ENCODE measurements around the gene COX14. TPM values are rescaled to one million over a fixed set of nuclear protein-coding genes. Genes with fewer than 3 reads are reported as not detected.

The COX14 gene
- total and polyA plus RNA-seq, 9 donors, result 27.1 to 58.6 (median 35.7) TPM

Other genes with a start within 250 kb of the COX14 start
- 3.6 TPM for gene FAIM2, start 208.3 kb upstream of the COX14 start, total RNA-seq
- 10 to 100 TPM in 3 of 8 donors, 1 to 10 TPM in 5; 6.5 to 16.1 (median 8.4) TPM for gene FAIM2, start 208.3 kb upstream of the COX14 start, polyA plus RNA-seq (ENCODE audit: insufficient read depth in 1 of 8, insufficient read length in 8 of 8, low replicate concordance in 1 of 8)
- not detected for gene AQP2, start 161.5 kb upstream of the COX14 start, total RNA-seq
- gene AQP2, start 161.5 kb upstream of the COX14 start, polyA plus RNA-seq (ENCODE audit: insufficient read depth in 1 of 8, insufficient read length in 8 of 8, low replicate concordance in 1 of 8), result under 1 TPM in 2 of 8 donors, not detected in 6; 0.05 to 0.09 TPM
- gene AQP5, start 150.4 kb upstream of the COX14 start, total RNA-seq, result 0.71 TPM
- 1 to 10 TPM in 1 of 8 donors, under 1 TPM in 7; 0.23 to 1.1 (median 0.55) TPM for gene AQP5, start 150.4 kb upstream of the COX14 start, polyA plus RNA-seq (ENCODE audit: insufficient read depth in 1 of 8, insufficient read length in 8 of 8, low replicate concordance in 1 of 8)
- gene AQP6, start 139.3 kb upstream of the COX14 start, total RNA-seq, result 0.13 TPM
- gene AQP6, start 139.3 kb upstream of the COX14 start, polyA plus RNA-seq (ENCODE audit: insufficient read depth in 1 of 8, insufficient read length in 8 of 8, low replicate concordance in 1 of 8), result under 1 TPM; 0.09 to 0.31 (median 0.15) TPM
- 27.0 TPM for gene RACGAP1, start 86.7 kb upstream of the COX14 start, total RNA-seq
- 10 to 100 TPM; 21.3 to 40.7 (median 30.1) TPM for gene RACGAP1, start 86.7 kb upstream of the COX14 start, polyA plus RNA-seq (ENCODE audit: insufficient read depth in 1 of 8, insufficient read length in 8 of 8, low replicate concordance in 1 of 8)
- gene ASIC1, start 54.6 kb upstream of the COX14 start, total RNA-seq, result 3.5 TPM
- gene ASIC1, start 54.6 kb upstream of the COX14 start, polyA plus RNA-seq (ENCODE audit: insufficient read depth in 1 of 8, insufficient read length in 8 of 8, low replicate concordance in 1 of 8), result 10 to 100 TPM in 5 of 8 donors, 1 to 10 TPM in 3; 8.0 to 12.3 (median 11.0) TPM
- gene SMARCD1, start 26.9 kb upstream of the COX14 start, total RNA-seq, result 25.1 TPM
- 10 to 100 TPM; 48.6 to 67.0 (median 54.9) TPM for gene SMARCD1, start 26.9 kb upstream of the COX14 start, polyA plus RNA-seq (ENCODE audit: insufficient read depth in 1 of 8, insufficient read length in 8 of 8, low replicate concordance in 1 of 8)
- gene GPD1, start 8.2 kb upstream of the COX14 start, total RNA-seq, result 56.3 TPM
- gene GPD1, start 8.2 kb upstream of the COX14 start, polyA plus RNA-seq (ENCODE audit: insufficient read depth in 1 of 8, insufficient read length in 8 of 8, low replicate concordance in 1 of 8), result 10 to 100 TPM; 23.6 to 70.2 (median 57.6) TPM
- 35.9 TPM for gene CERS5, start 55.1 kb downstream of the COX14 start, total RNA-seq
- gene CERS5, start 55.1 kb downstream of the COX14 start, polyA plus RNA-seq (ENCODE audit: insufficient read depth in 1 of 8, insufficient read length in 8 of 8, low replicate concordance in 1 of 8), result 10 to 100 TPM; 33.5 to 52.6 (median 43.9) TPM
- gene LIMA1, start 171.3 kb downstream of the COX14 start, total RNA-seq, result 98.6 TPM
- 100 to 1,000 TPM in 5 of 8 donors, 10 to 100 TPM in 3; 89.5 to 125 (median 101) TPM for gene LIMA1, start 171.3 kb downstream of the COX14 start, polyA plus RNA-seq (ENCODE audit: insufficient read depth in 1 of 8, insufficient read length in 8 of 8, low replicate concordance in 1 of 8)